ENCODE results near the gene CSH2.

Gene CSH2

DNA sequence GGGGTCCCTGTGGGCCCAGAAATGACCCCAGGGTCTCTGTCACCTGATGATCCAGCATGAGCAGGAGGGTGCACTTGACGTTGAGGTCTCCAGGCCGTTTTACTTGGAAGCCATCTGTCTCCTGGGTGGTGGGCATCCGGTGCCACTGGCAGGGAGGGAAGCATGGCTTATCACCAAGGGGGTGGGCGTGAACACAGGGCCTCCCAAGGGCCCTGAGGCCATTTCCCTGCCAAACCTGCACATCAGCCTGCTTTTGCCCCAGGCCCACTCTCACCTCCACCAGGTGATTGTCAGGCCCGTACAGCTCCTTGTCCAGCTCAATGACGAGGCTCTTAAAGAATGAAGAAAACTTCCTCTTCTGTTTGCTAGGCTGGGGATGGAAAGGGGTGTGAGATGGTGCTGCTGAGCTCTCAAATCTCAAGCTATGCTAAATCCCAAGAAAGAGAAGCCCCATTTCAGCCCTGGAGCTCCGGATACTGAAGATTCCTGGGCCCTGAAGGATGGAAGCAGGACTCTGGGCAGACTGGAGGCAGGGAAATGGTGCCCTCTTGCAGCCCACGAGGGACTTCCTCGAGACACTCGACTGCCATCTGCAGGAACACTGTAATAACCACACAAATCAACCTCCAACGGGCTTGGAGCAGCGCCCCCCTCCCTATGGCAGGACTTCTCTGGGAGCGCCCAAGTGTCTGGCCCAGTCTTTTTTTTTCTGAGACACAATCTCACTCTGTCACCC, 38.9 kb downstream of the CSH2 start:
- no peak for DNase-seq (ENCODE audit: low read depth)

DNA sequence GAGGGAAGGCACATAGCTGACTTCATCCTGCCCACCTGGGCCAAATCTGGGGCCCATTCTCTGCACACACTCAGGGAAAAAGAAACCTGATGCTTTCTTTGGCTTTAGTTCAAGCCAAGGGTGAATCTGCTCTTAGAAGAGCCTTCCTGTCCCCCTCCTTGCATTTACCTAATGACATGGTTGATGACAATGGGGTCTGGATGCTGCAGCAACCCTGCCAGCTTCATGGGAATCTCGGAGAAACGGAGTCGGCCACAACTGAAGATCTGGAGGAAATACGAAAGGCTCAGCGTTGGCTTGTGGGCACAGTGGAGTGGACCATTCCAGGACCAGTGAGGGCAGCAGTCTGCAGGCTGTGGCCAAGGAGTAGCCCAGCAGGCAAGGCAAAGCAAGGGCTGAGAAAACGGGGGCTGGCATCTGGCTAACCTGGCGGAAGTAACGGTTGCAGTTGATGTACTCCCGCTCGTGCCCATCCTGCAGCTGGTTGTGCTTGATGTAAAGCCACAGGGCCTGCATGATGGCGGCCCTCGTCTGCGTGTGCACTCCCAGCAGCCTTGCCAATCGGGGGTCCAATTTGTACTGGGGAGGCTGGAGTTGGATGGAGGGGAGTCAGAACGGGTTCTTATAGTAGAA, 39.6 kb downstream of the CSH2 start:
- DNase-seq (ENCODE audit: low read depth) = no peak

DNA sequence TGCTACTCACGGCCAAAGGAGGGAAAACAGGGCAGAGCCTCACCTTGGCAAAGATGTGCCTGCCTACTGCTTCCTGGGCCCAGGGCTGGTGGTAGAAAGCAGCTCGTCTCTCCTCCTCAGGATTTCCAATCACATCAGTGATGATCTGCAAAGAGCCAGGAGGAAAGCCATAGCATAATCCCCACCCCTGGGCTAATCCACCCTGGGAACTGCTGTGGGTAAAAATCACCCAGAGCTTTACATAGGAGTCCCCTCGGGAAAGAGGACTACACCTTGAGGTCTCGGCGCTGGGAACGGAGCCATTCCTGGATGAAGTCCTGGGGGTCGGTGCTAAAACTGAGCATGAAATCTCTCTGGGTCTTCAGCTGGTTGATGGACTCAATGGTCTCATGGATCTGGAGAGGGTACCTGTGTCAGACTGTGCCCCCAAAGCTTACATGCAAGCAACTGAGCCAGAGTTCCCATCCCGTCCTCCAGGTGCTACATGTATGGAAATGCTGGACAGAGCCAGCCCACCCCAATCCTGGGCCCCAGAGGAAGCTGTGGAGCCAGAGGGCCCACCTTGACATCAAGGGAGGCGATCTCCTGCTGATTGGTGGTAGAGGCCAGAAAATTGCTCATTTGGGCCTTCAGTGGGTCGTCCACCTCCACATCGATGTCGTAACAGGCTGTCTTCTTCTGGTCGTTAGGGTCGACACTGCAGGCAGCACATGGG, 40.3 kb downstream of the CSH2 start:
- DNase-seq (ENCODE audit: low read depth) = no peak

DNA sequence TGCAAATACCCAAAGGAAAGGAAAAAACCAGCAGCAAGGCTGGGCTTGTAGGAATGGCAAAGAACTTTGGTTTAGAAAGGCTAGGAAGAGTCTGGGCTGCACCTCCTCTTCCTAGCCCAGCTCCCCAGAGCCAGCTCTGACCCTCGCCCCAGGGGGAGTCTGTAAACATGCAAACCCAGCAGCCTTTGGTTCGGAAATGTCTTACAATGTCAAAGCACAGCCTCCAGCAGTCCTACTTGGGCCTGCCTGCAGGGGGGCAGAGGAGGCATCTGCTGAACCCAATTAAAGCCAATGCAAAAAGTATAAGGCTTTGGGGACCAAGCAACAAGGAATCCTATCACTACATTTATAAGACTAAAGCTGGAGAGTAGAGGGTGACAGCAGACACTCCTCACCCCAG, 41.0 kb downstream of the CSH2 start:
- DNase-seq (ENCODE audit: low read depth) = no peak

DNA sequence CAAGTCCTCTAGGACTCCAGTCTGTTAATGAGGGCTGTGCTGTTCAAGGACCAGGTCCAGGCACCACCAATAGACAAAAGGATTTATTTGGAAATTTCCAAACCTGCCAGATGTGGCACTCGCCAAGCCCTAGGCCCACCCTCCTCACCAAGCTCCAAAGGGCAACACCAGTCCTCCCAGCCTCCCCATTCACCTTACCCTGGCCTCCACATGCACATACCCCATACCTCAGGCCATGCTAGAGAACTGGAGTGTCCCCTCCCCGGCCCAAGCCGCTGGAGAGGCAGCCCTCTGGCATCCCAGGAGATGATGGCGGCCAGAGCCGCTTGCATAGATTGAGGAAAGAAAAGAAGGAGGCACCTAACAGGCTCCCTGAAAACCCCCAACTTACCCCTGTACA, 41.5 kb downstream of the CSH2 start:
- no peak for DNase-seq (ENCODE audit: low read depth)

DNA sequence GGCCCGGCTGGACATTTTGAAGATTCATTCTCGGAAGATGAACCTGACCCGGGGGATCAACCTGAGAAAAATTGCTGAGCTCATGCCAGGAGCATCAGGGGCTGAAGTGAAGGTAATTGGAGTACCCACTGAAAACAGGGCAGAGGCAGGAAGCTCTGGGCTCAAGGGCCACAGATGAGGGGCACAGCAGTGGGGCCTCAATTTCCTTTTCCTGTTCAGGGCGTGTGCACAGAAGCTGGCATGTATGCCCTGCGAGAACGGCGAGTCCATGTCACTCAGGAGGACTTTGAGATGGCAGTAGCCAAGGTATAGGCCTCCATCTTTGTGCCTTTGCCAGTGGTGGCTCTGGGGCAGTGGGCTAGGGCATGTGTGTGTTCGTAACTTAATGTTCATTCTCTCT, 42.0 kb downstream of the CSH2 start:
- DNase-seq (ENCODE audit: low read depth) = no peak

DNA sequence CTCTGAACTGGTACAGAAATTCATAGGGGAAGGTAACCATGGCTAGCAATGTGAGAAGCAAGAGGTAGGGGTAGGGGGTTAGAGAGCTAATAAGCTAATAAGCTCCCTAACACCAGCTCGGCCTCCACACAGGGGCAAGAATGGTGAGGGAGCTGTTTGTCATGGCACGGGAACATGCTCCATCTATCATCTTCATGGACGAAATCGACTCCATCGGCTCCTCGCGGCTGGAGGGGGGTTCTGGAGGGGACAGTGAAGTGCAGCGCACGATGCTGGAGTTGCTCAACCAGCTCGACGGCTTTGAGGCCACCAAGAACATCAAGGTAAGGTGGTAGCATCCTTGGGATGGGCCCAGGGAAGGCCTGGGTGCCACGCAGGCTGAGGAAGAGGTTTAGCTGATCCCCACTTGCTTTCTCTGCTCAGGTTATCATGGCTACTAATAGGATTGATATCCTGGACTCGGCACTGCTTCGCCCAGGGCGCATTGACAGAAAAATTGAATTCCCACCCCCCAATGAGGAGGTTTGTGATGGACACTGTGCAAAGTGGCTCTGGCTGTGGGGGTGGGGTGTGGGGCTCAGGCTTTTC, 42.5 kb downstream of the CSH2 start:
- DNase-seq (ENCODE audit: low read depth) = no peak

DNA sequence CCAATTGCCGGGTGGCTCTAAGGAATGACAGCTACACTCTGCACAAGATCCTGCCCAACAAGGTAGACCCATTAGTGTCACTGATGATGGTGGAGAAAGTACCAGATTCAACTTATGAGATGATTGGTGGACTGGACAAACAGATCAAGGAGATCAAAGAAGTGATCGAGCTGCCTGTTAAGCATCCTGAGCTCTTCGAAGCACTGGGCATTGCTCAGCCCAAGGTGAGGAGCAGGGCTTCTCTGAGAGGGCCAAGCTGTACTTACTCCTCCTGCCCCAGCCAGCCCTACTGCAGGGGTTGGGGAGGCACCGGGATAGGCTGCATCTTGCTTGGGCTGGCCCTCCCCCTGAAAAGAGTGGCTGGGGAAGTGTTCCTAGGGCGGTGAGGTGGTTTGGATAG, 43.2 kb downstream of the CSH2 start:
- DNase-seq (ENCODE audit: low read depth) = no peak

DNA sequence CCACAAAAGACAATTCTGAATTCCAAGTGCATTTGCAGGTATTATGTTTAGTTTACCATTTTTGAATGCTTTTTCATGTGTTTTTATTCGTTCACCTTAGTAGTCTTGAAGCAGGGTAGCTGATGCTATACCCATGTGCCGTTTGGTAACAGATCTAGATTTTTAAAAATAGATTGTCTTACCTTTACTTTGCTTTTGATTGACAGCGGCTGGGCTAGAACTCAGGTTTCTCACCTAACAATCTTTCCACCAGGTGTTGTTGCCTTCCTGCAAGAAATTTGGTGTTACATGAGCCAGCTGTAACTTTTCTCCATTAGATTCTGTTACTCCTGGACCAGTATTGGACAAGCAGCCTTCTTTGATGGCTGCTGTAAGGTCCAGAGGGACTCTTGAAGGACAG, 44.5 kb downstream of the CSH2 start:
- DNase-seq (ENCODE audit: low read depth) = no peak

DNA sequence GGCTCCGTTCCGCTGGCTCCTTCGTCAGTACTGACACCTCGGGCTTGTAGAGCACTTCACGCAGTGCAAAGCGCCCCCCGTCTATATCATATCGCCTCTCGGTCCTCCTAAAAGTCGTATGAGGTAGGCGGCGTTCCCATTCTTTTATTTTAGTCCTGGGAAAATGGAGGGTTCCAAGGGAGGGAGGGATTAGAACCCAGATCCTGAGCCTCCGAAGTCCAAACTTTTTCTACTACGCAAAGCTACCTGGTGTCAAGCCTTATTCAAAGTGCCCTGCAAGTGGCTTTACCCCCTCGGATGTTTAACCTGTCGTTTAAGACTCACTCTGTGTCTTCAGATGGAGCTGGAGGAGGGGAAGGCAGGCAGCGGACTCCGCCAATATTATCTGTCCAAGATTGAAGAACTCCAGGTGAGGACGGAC, 45.7 kb downstream of the CSH2 start:
- DNase-seq (ENCODE audit: low read depth) = no peak

DNA sequence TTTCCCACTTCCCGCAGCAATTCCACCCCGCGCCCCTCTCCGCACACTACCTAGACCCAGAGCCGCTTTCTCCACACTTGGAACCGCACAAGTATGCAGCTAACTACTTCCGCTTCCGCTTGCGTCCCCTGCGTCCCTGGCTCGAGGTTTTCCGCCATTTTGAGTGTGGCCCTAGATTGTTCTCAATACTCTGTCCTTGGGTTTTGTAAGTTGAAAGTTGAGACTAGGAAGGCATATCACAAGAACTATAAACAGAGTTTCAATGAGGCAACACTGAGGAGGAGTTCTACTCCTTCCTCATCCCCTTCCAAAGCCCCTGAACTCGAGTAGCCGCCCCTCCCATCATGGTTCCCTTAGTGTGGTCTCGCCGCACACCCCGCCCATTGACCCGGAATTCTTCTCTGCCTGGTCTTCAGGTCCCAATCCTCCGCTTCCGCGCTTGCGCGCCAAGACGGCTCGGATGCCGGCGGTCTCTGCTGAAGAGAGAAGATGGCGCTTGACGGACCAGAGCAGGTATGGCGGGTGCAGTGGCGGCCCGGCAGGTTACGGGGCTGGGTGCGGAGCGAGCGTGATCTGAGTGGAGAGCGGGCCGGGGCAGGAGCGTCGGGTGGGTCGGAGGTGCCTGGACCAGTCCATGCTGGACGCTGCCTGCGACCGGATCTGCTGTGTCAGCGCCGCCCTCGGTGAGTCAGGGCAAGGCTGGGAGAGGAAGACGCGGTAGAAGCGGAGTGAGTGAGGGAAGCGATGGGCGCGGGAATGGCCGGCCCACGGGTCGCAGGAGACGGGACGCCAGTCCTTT, 46.3 kb downstream of the CSH2 start, which contains the start of the genes FTSJ3 and PSMC5:
TSS of gene FTSJ3 (minus strand) at position 662 of the 799 bp plus-strand sequence. CDS start 761 bp downstream, outside the sequence.
TSS of gene PSMC5 (plus strand) at position 430 of the 799 bp plus-strand sequence. CDS start at position 490, 60 bp downstream.
- peak; percentile 92 for DNase-seq (ENCODE audit: low read depth)

DNA sequence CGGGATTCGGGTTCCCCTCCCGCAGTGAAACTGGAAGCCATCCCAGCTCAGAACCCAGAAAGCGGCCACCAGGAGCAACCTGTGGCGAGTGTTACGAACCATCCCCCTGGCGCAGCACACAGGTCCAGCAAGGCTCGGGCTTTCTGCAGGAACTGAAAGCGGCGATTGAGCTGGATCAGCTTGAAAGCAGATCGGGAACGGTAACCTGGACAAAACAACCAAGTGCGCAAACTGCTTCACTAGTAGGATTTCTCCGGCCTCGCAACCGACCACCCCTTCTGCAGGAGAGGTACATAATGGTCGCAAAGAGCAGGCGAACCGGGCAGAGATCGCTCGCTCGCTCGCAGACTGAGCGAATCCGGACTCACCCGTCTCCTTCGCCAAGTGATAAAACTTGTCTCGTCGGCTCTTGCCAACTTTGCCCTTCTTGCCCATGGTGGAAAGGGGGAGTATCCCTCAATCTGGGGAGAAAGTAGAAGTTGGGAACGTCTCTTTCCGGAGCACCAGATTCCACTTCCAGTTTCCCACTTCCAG, 46.9 kb downstream of the CSH2 start:
- no peak for DNase-seq (ENCODE audit: low read depth)

DNA sequence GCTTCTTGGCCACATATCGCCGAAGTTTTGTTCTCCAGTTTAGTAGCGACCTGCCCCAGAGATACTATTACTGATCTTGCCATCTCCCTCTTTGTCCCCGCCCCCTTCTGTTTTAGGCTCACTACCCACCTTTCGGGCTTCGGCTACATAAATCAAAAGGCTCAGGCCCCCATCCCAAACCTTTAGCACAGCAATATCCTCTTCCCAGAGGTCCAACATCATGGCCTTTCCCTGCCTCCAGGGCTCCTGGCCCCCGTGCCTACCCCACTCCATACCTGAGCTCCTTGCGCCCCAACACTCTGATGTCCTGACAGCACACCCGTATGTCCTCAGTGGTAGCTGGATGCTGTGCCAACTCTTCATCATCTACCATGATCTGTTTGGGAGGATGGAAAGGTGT, 49.1 kb downstream of the CSH2 start:
- no peak for DNase-seq (ENCODE audit: low read depth)

DNA sequence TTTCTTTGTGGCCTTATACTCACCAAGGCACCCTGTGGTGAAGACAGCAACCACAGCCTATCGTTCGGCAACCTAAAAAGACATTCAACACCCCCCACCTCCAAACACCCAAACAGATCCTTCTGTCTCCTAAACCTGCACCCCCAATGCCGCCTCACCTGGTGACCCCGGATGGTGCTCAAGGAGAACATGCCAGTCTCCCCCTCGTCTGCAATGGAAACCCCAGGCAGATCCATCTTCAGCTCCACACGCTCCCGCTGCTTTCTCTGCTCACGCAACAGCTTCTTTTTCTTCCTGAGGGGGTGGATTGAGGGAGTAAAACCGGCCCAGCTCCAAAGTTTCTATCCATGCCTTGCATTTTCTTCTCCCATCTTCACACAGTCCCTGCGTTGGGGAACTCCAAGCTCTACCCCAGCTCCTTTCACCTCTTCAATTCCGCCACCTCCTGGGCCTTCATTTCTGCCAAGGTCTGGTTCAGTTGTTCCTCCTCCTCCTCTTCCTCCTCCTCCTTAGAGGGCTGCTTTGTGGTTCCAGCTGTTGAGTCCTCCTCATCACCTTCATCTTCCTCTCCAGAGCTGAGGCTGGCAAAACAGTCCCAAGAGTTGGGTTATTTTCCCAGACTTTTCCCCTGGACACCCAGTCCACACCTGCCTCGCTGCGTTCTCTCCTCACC, 49.7 kb downstream of the CSH2 start:
- no peak for DNase-seq (ENCODE audit: low read depth)

DNA sequence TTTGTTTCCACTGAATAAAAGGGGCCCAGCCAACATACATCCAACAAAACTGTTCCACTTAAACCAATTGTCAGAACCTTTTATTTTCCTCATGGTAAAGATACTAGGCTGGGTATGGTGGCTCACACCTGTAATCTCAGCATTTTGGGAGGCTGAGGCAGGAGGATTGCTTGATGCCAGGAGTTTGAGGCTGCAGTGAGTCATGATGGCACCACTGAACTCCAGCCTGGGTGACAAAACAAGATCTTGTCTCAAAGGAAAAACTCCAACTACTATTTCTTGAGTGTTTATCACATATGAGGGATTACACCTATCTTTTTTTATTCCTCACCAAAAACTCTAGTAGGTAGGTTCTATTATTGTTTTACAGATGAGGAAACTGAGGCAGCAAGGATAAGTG, 50.9 kb downstream of the CSH2 start:
- DNase-seq (ENCODE audit: low read depth) = no peak

All from stimulated activated CD4-positive, alpha-beta T cell treated with anti-CD3 and anti-CD28 coated beads, Interleukin-2, amount 100 ng/mL, for 4 hours (primary cell).